Activated CD4-positive, alpha-beta T cell treated with anti-CD3 and anti-CD28 coated beads for 24 hours (primary cell): ENCODE data around the gene RBM47.
"Not testable (repeated sequence)": the region's sequence is repeated elsewhere in the genome, so short reads cannot be mapped to it uniquely, and the experiment has no call there.

Experiments used
- DNase-seq, 2 donors: peaks; one replicate each; pipeline ENCODE4 v3.0.0-alpha.2; 2020; ENCODE audit warnings: low read depth in 2 of 2

RBM47 gene

DNA sequence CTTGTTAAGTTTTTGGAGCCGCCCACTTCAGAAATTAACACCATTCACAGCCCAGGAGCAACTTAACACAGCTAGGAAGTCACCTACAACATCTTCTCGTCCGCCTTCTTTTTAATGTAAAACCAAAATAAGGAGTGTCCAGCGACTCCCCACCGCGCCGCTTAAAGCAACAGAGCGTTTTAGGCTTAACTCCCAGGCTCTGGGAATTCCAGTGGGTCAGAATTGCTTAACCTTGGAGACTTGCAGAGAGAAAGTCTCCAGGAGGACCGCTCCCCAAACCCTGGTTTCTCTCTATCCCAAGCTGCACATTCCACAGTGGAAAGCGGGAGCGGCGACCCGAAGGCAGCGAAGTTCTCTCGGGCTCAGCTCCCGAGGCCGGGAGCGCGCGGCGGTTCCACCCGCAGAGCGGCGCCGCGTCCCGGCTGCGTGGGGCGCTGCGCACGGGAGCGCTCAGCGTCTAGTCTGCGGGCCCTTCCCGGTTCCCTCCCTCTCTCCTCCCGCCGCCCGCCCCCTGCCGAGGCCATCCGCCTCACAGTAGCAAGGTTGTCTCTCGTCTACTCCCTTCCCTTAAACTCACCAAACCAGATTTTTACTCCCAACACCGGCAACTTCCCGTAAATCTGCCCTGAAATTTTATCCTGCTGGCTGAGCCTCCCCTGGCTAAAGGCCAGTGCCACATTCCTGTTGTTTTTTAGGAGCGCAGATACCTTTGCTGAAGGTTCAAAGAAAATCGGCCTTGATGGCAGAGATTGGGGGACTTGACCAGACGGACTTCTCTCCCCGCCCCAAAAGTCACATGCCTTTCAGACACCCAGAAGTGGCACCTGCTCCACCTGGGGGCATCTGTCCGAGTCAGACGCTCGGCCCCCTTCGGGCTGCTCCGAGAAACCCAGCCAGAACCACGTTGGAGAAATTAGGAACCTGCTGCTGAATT, at the start of gene RBM47:
Gene RBM47 (minus strand): TSS at position 464 of the 934 bp plus-strand sequence. CDS start 190,971 bp downstream, outside the sequence.
- DNase-seq: peak in 1 of 2 donors; percentile 14

DNA sequence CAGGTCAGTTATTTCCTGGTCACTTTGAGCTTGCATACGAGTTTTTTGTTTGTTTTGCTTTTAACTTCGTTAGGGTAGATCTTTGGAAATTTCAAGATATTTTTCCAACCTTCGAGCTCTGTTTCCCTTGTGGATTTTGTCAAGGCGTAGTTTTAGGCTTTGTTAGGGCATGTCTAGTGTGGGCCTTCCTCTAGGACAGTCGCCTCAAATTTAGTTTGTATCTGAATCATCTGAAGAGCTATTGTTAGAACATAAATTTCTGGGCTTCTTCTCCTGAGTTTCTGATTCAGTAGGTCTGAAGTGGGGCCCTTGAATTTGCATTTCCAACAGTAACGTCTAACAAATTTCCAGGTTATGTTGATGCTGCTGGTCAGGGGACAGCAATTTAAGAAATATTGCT, 48.8 kb upstream of the RBM47 start:
- DNase-seq: no peak

DNA sequence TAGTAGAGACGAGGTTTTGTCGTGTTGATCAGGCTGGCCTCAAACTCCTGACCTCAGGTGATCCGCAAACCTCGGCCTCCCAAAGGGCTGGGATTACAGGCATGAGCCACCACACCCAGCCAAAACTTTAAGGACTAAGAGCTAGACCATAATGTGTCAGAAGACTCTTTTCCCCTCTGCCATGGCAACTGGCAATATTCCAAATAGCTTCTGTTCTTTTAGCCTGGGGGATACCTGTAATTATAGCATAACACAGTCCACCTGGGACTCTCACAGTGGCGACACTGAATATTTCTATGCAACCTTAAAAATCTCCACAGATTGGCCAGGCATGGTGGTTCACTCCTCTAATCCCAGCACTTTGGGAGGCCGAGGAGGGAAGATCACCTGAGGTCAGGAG, 45.5 kb upstream of the RBM47 start:
- DNase-seq: no peak

DNA sequence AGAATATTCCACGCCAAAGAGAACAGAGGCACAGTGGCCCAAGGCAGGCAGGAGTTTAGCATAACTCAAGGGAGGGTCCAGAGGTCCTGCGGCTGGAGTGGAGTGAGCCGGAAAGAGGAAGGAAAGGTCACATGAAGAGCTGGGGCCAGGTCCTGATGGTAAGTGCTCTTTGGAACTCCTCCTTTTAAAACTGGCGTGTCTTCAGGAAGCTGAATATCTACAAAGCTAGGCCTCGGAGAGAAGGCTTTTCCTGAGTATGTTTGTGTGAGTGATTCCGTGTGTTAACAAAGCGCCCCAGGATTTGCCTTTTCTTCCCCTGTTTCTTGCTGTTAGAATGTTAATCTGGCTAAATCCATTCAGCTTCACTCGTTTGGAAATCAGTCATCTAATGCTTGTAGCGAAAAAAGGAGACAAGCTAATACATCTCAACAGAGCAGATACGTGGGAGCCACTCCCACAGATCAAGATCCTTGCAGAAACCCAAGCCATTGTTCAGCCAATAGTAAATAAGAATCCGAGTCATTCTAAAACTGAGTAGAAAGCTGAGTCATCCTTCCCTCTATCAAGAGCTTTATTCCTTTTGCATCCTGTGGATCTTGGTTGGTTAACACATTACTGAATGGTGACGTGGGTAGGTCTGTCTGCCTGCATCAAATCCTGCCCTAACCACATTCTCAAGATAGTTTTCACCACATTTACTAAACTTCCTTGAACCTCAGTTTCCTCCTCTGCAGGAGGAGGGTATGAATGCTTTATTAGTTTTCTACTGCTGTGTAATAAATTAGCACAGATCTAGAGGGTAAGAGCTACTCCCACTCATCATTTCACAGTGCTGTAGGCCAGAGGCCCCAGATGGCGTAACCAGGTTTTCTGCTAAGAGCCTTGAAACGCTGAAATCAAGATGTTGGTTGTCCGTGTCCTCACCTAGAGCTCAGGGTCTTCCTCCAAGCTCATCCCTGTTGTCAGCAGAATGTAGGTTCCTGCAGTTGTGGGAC, 43.2 kb upstream of the RBM47 start:
- DNase-seq: peak; percentile 23 to 40

DNA sequence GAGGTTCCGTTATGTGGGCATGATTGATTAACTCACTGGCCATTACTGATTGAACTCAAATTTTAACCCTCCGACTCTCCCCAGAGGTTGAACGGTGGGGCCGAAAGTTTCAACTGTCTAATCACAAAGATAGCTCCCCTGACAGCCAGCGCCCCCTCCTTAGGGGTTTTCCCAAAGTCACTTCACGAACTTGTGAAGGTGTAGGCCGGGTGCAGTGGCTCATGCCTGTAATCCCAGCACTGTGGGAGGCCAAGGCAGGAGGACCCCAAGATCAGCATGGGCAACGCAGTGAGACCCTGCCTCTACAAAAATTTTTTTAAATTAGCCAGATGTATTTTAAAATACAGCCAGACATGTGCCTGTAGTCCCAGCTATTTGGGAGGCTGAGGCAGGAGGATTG, 39.8 kb upstream of the RBM47 start:
- no peak for DNase-seq

DNA sequence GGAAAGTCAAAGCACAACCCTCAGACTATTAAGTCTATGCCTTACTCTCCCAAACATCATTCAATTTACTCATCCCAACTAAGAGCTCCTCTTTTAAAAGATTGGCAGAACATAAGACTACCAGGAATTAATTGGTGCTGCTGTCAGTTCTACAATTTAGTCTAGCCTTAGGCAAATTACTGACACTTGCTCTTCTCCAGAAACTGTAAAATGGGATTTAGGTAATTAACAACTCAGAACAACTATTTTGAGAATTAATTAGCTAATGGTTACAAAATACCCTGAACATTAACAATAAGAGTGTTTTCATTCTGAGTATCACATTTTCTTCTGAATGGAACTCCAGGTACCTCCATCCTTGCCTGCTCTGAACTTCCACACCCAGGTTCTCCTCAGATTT, 36.2 kb upstream of the RBM47 start:
- no peak for DNase-seq

DNA sequence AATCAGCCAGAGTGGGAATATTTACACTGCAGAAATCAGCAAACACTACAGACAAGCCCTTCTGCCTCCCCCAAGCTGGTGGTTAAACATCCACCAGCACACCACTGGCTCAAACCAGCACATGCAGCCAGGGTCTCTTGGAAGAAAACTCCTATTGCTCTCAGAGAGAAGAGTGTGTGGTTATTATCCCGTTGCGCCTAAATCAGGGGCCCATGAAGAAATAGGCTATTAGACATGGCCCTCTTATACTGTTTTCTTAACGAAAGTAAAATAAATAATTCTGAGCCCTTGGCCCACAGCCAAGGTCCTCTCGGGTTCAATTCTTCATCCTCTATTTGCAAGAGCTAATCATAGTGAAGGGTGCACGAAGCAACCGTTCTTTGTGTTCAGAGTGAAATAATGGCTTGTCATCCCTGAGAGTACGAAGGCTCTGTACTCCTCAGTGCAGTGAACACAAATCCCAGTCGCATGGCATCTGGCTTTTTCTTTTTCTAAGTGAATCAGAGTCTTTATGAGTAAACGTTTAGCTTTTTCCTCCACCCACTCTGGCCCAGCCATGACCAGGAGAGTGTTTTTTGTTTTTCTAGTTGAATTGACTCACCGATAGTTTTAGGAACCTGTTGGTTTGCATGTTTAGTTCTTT, 33.4 kb upstream of the RBM47 start:
- DNase-seq: peak in 1 of 2 donors; percentile 17

DNA sequence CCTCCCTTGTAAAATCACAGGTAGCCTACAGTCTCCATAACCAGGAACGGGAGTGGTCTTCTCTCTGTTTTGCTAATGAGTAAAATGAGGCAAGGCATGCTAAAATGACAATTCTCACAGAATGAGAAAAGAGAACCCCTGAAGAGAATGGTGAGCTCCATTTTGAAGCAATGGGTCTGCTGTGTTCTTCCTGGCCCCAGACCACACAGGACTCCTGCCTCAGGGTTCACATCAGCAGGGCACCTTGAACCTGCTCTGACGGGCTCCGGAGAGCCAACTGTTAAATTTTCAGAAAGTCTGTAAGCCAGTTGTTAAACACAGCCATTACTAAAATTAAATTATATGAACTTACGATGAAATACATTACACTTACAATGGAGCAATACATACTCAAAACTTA, 32.1 kb upstream of the RBM47 start:
- DNase-seq: no peak

DNA sequence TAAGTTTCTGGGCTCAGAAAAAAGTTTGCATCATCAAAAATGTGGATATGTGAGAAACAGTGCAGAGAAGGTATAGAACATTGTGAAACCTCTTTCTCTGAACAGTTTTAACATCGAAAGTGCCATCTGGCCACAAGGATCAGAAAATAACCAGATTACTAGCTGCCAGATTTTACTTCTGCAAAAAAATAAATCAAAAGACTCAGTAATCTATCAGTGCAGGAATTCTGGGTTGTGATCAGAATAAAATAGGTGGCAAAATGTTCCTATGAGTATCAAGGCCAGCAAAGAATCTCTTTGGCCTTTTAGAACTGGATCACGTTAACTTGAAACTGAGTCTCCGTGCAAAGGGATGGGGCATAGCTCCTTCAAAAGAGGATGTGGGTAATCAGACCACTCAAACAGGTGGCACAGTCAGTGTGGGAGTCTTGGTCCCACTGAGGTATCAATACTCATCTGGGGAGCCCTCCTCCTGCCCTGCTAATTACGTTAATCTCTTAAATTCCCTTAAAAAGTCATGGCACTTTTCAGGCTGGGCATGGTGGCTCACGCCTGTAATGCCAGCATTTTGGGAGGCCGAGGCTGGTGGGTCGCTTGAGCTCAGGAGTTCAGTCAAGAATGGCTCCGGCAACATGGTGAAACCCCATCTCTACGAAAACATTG, 26.7 kb upstream of the RBM47 start:
- no peak for DNase-seq

DNA sequence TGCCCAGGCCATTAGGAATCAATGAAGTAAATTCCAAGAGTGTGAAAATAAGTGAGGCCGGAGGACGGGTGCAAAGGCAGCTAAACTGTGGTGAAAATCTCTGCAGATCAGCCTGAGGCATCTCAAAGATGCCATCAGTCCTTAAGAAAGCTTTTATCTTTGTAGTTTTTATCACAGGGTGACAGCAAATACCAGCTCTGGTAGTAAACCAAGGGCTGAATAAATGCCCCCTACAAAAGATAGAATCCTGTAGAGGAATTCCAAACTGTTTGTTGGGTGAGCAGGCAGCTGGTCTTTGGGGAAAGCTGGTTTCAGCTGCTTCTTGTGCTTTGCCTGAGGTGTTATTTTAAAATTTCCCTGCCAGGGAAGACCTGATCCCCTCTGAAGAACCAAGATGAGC, 21.6 kb upstream of the RBM47 start:
- DNase-seq: no peak

DNA sequence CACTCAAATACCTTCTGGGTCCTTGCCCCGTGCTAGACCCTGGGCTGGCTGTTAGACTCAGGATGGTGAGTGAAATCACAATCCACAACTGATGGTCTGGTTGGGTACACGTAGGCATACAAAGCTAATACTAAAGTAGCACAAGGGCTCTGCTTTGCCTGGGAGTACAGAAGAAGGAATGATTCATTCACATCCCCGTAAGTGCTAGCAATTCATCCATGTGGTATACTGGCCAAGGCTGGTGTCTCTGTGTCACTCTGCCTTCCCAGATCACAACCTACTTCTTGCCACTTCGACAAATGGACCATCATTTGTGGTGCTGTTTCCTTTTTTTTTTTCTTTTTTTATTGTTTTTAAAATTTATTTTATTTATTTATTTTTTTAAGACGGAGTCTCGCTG, 19.7 kb upstream of the RBM47 start:
- DNase-seq: no peak

DNA sequence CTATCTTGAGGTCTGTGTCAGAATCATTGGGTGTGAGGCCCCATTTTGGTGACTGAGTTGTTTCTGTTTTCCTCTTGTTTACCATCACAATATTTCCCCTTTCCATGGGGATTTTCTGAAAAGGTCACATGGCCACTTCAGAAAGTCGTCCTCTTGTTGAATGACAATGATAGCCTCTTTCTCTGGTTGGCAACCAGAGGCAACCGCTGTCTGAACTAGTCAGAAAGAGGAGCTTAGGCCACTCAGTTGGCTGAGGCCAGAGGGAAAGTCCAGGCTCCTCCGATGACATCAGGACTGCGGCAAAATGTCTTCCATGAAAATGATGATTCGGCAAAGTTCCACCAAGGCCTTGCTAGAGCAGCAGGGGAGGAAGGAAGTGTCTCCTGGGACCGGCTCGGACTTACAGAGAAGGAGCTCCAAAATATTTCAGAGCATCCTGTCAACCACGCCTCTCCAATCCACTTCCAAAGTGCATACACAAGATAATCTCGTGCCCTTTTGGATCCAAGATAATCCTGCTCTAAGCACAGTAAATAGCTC, 19.1 kb upstream of the RBM47 start:
- no peak for DNase-seq

DNA sequence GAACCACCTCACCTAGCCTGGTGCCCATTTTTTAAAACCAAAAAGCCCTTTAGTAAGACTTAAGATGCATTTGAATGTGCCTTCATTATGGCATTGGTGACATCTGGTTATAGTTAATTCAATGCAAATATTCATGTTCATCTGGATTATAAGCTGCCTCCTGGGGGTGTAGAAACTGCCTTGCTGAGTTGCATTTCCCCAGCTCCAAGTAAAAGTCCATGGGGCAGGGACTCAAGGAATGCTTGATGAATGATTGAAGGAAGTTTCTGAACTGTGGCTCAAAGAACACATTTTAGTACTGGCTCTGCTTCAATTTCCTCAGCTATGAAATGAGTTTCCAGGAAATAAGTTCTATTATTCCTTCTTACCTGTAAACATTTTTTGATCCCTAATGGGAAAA, 18.5 kb upstream of the RBM47 start:
- DNase-seq: no peak

DNA sequence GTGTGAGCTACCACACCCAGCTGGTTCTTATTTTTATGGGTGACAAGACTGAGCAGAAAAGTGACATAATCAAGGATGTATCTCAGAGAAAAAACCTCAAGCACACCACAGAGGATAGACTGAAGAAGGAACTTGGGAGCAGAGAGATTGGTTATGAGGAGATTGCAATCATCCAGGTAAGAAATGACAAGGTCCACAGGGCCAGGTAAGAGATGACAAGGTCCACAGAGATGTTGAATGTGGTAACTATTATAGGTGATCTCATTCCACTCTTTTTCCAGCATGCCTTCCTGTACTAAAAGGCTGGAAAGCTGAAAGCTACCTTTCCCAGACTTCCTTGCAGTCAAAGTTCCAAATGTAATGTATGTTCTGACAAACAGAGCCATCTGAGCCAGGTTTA, 15.9 kb upstream of the RBM47 start:
- DNase-seq: no peak

DNA sequence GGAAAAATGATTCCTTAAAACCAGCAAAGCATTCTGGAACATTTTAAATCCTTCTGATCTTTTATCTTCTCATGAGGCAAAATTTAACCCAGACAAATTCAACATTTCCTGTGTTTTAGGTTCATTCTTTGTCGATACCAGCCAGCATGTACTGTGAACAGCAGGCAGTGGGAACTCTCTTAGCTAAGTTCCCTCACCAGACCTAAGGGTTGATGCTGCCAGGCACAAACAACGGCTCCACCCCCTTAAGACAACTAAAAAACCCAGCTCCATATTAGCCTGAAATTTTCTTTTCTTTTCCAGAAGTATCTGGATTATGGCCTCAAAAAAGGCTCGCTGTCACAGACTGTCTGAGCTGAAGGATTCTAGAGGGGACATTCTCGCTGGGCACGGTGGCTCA, 2.4 kb upstream of the RBM47 start:
- no peak for DNase-seq

DNA sequence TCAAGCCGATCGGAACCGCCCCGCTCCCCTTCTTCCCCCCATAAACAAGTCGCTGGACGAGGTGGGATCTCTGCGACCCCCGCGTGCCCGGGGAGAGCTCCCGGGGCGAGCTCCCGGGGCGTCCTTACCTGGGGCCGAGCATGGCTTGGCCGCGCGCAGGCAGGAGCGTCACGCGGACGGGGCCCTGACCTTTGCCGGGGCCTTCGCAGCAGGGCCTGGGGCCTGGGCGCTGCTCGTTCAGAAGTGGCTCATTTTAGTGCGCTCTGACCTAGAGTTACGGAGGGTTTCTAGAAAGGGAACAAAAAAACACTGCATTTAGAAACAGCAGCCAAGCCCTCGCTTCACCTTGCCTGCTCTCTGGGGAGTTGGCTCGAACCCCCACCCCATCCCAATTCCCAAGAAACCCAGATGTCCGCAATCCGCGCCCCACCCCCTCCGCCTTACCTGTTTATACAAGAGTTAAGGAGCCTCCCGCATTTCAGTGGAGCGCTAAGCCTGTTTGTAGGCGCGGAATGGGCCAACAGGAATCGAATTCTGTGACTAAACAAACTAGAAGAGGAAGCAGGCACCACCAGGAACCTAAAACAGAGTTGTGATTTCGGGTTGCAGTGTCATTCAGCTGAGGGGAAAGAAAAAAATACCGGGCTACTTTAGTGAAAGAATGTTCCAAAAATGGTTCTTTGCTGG, 814 bp upstream of the RBM47 start:
- no peak for DNase-seq

DNA sequence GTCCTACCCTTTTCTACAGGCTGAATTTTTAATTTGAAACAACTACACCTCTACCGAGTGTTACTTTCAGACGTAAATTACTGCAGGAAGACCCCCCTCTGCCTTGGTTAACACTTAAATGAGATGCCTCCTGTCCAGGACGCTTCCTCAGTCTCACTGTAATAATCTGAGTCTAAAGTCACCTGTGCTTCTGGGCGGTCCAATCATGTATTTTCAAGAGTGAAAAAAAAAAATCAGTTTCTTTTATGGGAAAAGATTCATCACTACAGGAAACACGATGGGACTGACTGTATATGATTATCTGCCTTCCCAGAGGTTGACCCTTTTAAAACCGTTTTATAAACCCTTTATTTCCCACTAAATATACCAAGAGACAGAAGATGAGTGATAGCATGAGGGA, 776 bp downstream of the RBM47 start:
- no peak for DNase-seq

DNA sequence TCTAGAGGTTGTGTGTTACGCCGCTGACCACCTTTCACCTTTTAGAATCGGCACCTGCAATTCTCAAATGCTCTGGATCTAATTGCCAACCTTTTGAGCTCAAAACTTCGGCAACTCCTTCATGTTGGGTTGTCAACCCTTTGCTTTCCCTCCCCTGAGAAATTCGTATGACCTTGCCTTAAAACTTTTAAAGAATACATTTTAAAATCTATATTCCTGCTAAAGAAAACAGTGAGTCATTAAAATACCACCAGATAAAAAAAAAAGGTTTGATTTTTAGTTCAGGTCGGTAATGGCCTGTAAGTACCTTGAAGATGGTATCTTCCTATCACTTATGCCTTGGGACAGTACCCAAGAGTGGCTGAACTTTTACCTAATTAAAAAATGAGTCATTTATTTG, 1.3 kb downstream of the RBM47 start:
- DNase-seq: not testable (repeated sequence)

DNA sequence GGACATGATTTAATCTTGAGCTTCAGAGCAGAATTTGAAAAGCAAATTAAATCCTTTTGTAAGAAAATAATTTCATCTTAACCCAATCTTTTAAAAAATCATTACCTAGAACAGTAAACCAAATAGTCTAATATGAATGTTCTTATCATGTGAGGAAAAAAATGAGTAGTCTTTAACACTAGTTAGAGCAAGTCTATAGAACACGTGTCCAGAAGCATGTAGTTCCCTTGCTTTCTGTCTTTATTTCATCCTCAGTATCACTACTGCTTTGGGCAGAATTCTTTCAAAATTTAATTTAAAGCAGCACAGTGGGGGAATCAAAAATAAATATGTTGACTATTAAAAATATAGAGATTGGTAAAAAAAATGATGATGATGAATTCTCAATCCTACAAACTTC, 2.1 kb downstream of the RBM47 start:
- no peak for DNase-seq

DNA sequence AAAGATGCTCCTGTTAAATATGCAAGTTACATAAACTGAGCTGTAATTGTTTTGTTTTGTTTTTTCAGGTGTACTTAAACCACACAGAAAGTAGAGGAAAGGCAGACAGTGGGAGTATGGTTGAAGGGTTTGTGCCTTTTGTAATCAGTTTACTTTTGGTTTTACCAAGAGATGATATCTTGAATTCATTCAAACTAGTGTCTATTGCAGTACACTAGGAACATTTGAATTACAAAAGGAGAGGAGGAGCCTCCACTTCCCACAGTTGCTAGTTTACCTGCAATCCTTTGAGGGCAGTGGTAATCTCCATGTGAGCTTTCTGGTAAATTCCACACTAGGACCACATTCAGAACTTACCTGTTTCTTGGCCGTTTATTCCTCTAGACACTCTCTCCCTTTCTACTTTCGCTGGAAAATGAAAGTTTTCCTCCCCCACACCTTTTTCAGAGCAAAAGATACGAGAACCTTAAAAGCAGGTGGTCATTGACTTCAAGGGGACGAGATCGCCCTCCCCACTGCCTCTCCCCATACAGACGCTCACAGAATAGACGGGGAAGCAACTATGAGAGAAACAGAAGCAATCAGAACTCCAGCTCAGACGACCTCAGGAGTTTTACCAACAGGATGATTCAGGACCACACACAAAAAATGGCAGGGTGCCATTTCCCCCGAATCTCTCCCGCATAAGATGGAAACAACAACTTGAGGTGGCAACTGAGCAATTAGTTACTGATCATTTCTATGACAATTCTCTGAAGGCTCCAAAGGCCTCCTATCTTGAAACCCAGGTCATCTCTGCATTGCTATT, 3.3 kb downstream of the RBM47 start:
- no peak for DNase-seq
